Upper lobe of right lung (tissue), 1 donor: ENCODE results near the gene RIT1. TPM values are rescaled to one million over a fixed set of nuclear protein-coding genes. Genes with fewer than 3 reads are reported as not detected.

Experiments used
- ATAC-seq: fragments of 200-7000 bp; cut with Tn5 transposase; one replicate; pipeline ENCODE4 v1.9.1; 2020; ENCODE audit warnings: mild to moderate bottlenecking, moderate library complexity
- DNase-seq: peaks from one replicate; pipeline ENCODE4 v3.0.0-alpha.2; 2020
- H3K27ac ChIP-seq: fragments of 200-600 bp; one replicate; pipeline ENCODE4 v1.8.0; 2022
- H3K27me3 ChIP-seq: fragments of 200-600 bp; one replicate; pipeline ENCODE4 v1.8.0; 2022; ENCODE audit warnings: mild to moderate bottlenecking
- H3K36me3 ChIP-seq: fragments of 200-600 bp; one replicate; pipeline ENCODE4 v1.8.0; 2022
- H3K4me1 ChIP-seq: fragments of 200-600 bp; one replicate; pipeline ENCODE4 v1.8.0; 2022
- H3K4me3 ChIP-seq: fragments of 200-600 bp; one replicate; pipeline ENCODE4 v1.8.0; 2022; ENCODE audit warnings: mild to moderate bottlenecking
- H3K9me3 ChIP-seq: fragments of 200-600 bp; one replicate; pipeline ENCODE4 v1.8.0; 2022
- CTCF ChIP-seq: fragments of 200-600 bp; IDR thresholded peaks from one replicate; pipeline ENCODE4 v1.8.0; 2022; ENCODE audit warnings: antibody characterized with exemption
- intact Hi-C: fragments of 100-400 bp; cut with DNase I; formaldehyde crosslinking; loops from one replicate; pipeline ENCODE4 v1.11.0; 2022
- total RNA-seq: library from RNA; stranded (reverse); fragmentation: NEBNext Ultra II Directional; extraction: Animal tissue kit (Norgen Biotek cat#: 25700); gene quantifications from one replicate; pipeline ENCODE4 v1.2.1, GENCODE V29; 2021
- donor health status: DM: no; HTN: yes; CAD: no; lungs with severe emphysema.

RIT1 gene
- total RNA-seq, 1 donor from 2014 or later = 49.9 TPM

GRCh38 chr1:155861896-155862295, 49.3 kb downstream of the RIT1 start:
- no peak for DNase-seq
- H3K4me3 ChIP-seq = no peak overlapping the region
- no peaks in the 10 kb centered on the region for H3K27me3 ChIP-seq
- H3K27ac ChIP-seq = no peak overlapping the region
- H3K36me3 ChIP-seq = no peaks in the 10 kb centered on the region
- intact Hi-C loops = no loop called here
- ATAC-seq = no peak
- no peaks in the 10 kb centered on the region for H3K9me3 ChIP-seq
- peaks cover 12% of the 10 kb centered on the region for H3K4me1 ChIP-seq
- TF ChIP-seq CTCF = no peak

- no peak for DNase-seq
- intact Hi-C loops = no loop called here
- H3K27ac ChIP-seq = peak overlapping the region; percentile 45
Measured at GRCh38 chr1:155860970-155861510, 50.1 kb downstream of the RIT1 start.

GRCh38 chr1:155859881-155860871, 51.0 kb downstream of the RIT1 start:
- peaks cover 3% of the 10 kb centered on the region for H3K36me3 ChIP-seq
- no peaks in the 10 kb centered on the region for H3K9me3 ChIP-seq
- TF ChIP-seq CTCF = no peak
- ATAC-seq (peak; percentile 23), DNase-seq (peak; percentile 74)
- peak overlapping the region; percentile 61 for H3K4me3 ChIP-seq
- H3K27me3 ChIP-seq = no peaks in the 10 kb centered on the region
- intact Hi-C loops = no loop called here
- peaks cover 19% of the 10 kb centered on the region for H3K4me1 ChIP-seq
- H3K27ac ChIP-seq = peak overlapping the region; percentile 45

More at GRCh38 chr1:155860970-155861510, 50.1 kb downstream of the RIT1 start:
- no peak for ATAC-seq
- no peaks in the 10 kb centered on the region for H3K36me3 ChIP-seq
- H3K9me3 ChIP-seq = no peaks in the 10 kb centered on the region
- no peak for TF ChIP-seq CTCF
- H3K27me3 ChIP-seq = no peaks in the 10 kb centered on the region
- H3K4me3 ChIP-seq = no peak overlapping the region
- H3K4me1 ChIP-seq = peaks cover 16% of the 10 kb centered on the region

- H3K9me3 ChIP-seq = no peaks in the 10 kb centered on the region
- H3K4me3 ChIP-seq = peak within 1 kb of the TSS; percentile 61
- no peaks in the 10 kb centered on the region for H3K27me3 ChIP-seq
- H3K36me3 ChIP-seq = peaks cover 12% of the 10 kb centered on the region
- intact Hi-C loops = no loop called here
- ATAC-seq (peak; percentile 96), DNase-seq (peak; percentile 96)
- peaks cover 19% of the 10 kb centered on the region for H3K4me1 ChIP-seq
- H3K27ac ChIP-seq = peak within 1 kb of the TSS; percentile 83
- TF ChIP-seq CTCF = no peak
Measured at GRCh38 chr1:155859234-155859829, 51.8 kb downstream of the RIT1 start, which contains the start of gene SYT11. Gene SYT11 (plus strand): TSS chr1:155859567. CDS start chr1:155859762, 195 bp downstream.

GRCh38 chr1:155858800-155859233, 52.3 kb downstream of the RIT1 start:
- ATAC-seq (no peak), DNase-seq (no peak)
- Histone ChIP-seq H3K4me1 (peaks cover 19% of the 10 kb centered on the region), H3K27ac (peak overlapping the region; percentile 83), H3K9me3 (no peaks in the 10 kb centered on the region), H3K4me3 (peak overlapping the region; percentile 61), H3K27me3 (no peaks in the 10 kb centered on the region), H3K36me3 (peaks cover 17% of the 10 kb centered on the region)
- intact Hi-C loops = no loop called here
- TF ChIP-seq CTCF = no peak
